ENCODE results near the gene BTN2A1. TPM values are rescaled to one million over a fixed set of nuclear protein-coding genes. Genes with fewer than 3 reads are reported as not detected.

Gene BTN2A1
- total and polyA plus RNA-seq, 2 of the 13 experiments (the other 11 are each of a cell fraction or from before 2014, with no cell fraction given): 16.4 to 30.4 TPM

DNA sequence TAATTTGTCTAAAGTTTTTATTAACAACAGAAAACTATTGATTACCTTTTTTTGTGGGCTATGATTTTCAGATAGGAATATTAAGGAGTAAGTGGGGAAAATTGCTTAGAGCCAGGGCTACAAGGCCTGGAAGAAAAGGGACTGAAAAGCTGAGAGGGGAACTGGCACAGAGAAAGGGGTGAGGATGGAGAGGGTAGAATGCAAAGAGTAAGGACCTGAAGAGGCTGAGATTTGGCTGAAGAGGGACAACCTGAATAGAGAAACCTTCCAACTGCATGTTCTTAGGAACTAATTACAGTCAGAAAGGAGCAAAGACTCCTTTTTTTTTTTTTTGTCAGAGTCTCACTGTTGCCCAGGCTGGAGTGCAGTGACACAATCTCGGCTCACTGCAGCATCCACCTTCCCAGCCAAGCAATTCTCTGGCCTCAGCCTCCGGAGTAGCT is 16.7 kb downstream of the BTN2A1 start:
- H3K27me3 ChIP-seq (ENCODE audit: control insufficient read depth in 1 of 2, insufficient read depth in 2 of 2, low read length in 2 of 2): no peaks in the 10 kb centered on the region
- 0% methylated on average over 2 of the region's 2 CpGs for WGBS (ENCODE audit: low lambda C conversion rate)
- H3K79me2 ChIP-seq (ENCODE audit: insufficient read depth, low read length): no peaks in the 10 kb centered on the region
- no peaks in the 10 kb centered on the region for H3K9me3 ChIP-seq (ENCODE audit: low read length)
- DNase-seq (ENCODE audit: low spot score) (no peak), ATAC-seq (peak; percentile 38), FAIRE-seq (no peak)
- in situ Hi-C loops (cut with HindIII; ENCODE audit: extremely low pct_ligation_motif_present, low pct_unique_long_range_greater_than_20kb): no loop called here
- H3K4me3 ChIP-seq (replicated peaks in 1 of 3; ENCODE audit: insufficient read depth in 1 of 3, low read depth in 2 of 3, low read length in 3 of 3): peak overlapping the region; percentile 57 to 84 (median 70)
- ChIA-PET POLR2A (interaction anchor here (0.7 to 3.1 kb wide), 12 partner anchors 9 to 124 kb away, joined by 3 to 22 read pairs (median 4); partner anchors contain the start of genes BTN2A1 and HMGN4), CTCF (ENCODE audit: low intra/inter-chr PET ratio, low total read pairs) (no interaction called here)
- no TSS peak for BruUV-seq (replicated peaks)
- peak overlapping the region; percentile 83 for H3K27ac ChIP-seq (ENCODE audit: extremely low read length, insufficient read depth, low read length)
- peak overlapping the region; percentile 73 for H2AFZ ChIP-seq (ENCODE audit: low read length)
- peaks cover 66% of the 10 kb centered on the region for H3K4me1 ChIP-seq (ENCODE audit: insufficient read depth, low read length)
- H3K36me3 ChIP-seq (replicated peaks in 1 of 2; ENCODE audit: control insufficient read depth in 1 of 2, insufficient read depth in 2 of 2, low read length in 2 of 2): no peaks in the 10 kb centered on the region
- H3K4me2 ChIP-seq (ENCODE audit: low read depth, low read length): peak overlapping the region; percentile 98
- peak overlapping the region; percentile 76 for H3K9ac ChIP-seq (ENCODE audit: insufficient read depth, low read depth, low read length)
- intact Hi-C loops (cut with micrococcal nuclease; ENCODE audit: unreplicated experiment): no loop called here
- no peaks in the 10 kb centered on the region for H4K20me1 ChIP-seq (ENCODE audit: insufficient read depth, low read length)
- TF ChIP-seq, protein P1, sequence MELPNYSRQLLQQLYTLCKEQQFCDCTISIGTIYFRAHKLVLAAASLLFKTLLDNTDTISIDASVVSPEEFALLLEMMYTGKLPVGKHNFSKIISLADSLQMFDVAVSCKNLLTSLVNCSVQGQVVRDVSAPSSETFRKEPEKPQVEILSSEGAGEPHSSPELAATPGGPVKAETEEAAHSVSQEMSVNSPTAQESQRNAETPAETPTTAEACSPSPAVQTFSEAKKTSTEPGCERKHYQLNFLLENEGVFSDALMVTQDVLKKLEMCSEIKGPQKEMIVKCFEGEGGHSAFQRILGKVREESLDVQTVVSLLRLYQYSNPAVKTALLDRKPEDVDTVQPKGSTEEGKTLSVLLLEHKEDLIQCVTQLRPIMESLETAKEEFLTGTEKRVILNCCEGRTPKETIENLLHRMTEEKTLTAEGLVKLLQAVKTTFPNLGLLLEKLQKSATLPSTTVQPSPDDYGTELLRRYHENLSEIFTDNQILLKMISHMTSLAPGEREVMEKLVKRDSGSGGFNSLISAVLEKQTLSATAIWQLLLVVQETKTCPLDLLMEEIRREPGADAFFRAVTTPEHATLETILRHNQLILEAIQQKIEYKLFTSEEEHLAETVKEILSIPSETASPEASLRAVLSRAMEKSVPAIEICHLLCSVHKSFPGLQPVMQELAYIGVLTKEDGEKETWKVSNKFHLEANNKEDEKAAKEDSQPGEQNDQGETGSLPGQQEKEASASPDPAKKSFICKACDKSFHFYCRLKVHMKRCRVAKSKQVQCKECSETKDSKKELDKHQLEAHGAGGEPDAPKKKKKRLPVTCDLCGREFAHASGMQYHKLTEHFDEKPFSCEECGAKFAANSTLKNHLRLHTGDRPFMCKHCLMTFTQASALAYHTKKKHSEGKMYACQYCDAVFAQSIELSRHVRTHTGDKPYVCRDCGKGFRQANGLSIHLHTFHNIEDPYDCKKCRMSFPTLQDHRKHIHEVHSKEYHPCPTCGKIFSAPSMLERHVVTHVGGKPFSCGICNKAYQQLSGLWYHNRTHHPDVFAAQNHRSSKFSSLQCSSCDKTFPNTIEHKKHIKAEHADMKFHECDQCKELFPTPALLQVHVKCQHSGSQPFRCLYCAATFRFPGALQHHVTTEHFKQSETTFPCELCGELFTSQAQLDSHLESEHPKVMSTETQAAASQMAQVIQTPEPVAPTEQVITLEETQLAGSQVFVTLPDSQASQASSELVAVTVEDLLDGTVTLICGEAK (IDR thresholded peaks at IDR 0.05): no peak
- TF ChIP-seq, protein P1 (CRISPR knock-in tag; IDR thresholded peaks at IDR 0.05): no peak
- TF ChIP-seq HNRNPL (IDR thresholded peaks at IDR 0.05; ENCODE audit: low read depth, low read length) (no peak), ZMYM2 (CRISPR knock-in tag; IDR thresholded peaks at IDR 0.05) (no peak), ZNF670 (CRISPR knock-in tag; IDR thresholded peaks at IDR 0.05; ENCODE audit: borderline replicate concordance) (peak; percentile 5; the same call in 1 of the 2 replicates), SOX6 (IDR thresholded peaks at IDR 0.05) (no peak), SOX6 (CRISPR knock-in tag; IDR thresholded peaks at IDR 0.05) (no peak), ZNF317 (CRISPR knock-in tag; IDR thresholded peaks at IDR 0.05) (no peak), POLR2A (IDR thresholded peaks at IDR 0.05; ENCODE audit: insufficient read depth in 1 of 2, low read depth in 2 of 2, low read length in 2 of 2) (no peak), POGZ (CRISPR knock-in tag; IDR thresholded peaks at IDR 0.05) (no peak), SRF (IDR thresholded peaks at IDR 0.05; ENCODE audit: low read depth, low read length) (no peak), ZNF780A (CRISPR knock-in tag; IDR thresholded peaks at IDR 0.05) (no peak), NR1H2 (CRISPR knock-in tag; IDR thresholded peaks at IDR 0.05; ENCODE audit: borderline replicate concordance, low read depth) (no peak), CBX5 (CRISPR knock-in tag; IDR thresholded peaks at IDR 0.05; ENCODE audit: borderline replicate concordance) (no peak), GFI1 (CRISPR knock-in tag; IDR thresholded peaks at IDR 0.05; ENCODE audit: borderline replicate concordance) (no peak), SRSF1 (optimal IDR thresholded peaks at IDR 0.05; ENCODE audit: low read depth, low read length) (no peak), PAF1 (CRISPR knock-in tag; IDR thresholded peaks at IDR 0.05) (no peak)
- TF ChIP-seq, protein P2, sequence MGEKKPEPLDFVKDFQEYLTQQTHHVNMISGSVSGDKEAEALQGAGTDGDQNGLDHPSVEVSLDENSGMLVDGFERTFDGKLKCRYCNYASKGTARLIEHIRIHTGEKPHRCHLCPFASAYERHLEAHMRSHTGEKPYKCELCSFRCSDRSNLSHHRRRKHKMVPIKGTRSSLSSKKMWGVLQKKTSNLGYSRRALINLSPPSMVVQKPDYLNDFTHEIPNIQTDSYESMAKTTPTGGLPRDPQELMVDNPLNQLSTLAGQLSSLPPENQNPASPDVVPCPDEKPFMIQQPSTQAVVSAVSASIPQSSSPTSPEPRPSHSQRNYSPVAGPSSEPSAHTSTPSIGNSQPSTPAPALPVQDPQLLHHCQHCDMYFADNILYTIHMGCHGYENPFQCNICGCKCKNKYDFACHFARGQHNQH (CRISPR knock-in tag; IDR thresholded peaks at IDR 0.05): no peak
